NB4 (cell line): ENCODE results near the gene GTPBP2.

Experiments
- CTCF ChIP-seq: IDR thresholded peaks from one replicate; pipeline ENCODE4 v1.5.1; 2012; ENCODE audit warnings: low read depth, low read length
- MYC ChIP-seq: IDR thresholded peaks from 2 replicates; pipeline ENCODE4 v1.6.1; 2011; ENCODE audit warnings: low read depth, low read length

GRCh38 chr6:43676962-43677606 lies 48.0 kb upstream of the GTPBP2 start:
- TF ChIP-seq CTCF (no peak), MYC (no peak)
